GM12865 (cell line): ENCODE results near the gene SARS1.

ENCODE experiments used
- DNase-seq: peaks from one replicate; pipeline ENCODE4 v3.0.0; 2010; ENCODE audit warnings: low read depth
- H3K4me3 ChIP-seq: 2 replicates; pipeline ENCODE4 v1.5.1; 2011; ENCODE audit warnings: mild to moderate bottlenecking, low read depth, low read length, control low read depth
- CTCF ChIP-seq: IDR thresholded peaks from 2 replicates; pipeline ENCODE4 v1.5.1; 2011; ENCODE audit warnings: low read length, control low read depth, low read depth, inconsistent platforms; ENCODE audit not compliant: insufficient read depth; ENCODE audit errors: missing control alignments

SARS1 gene

GRCh38 chr1:109259674-109260557 is 46.2 kb downstream of the SARS1 start:
- no peak overlapping the region for H3K4me3 ChIP-seq
- DNase-seq = no peak

GRCh38 chr1:109261006-109261405 is 47.3 kb downstream of the SARS1 start:
- DNase-seq = no peak
- no peak for TF ChIP-seq CTCF
- no peak overlapping the region for H3K4me3 ChIP-seq

More at GRCh38 chr1:109259674-109260557, 46.2 kb downstream of the SARS1 start:
- no peak for TF ChIP-seq CTCF

- no peak for DNase-seq
- TF ChIP-seq CTCF = no peak
- no peak overlapping the region for H3K4me3 ChIP-seq
Observed at GRCh38 chr1:109261578-109261977, 47.9 kb downstream of the SARS1 start.

- DNase-seq = no peak
- TF ChIP-seq CTCF = no peak
- no peak overlapping the region for H3K4me3 ChIP-seq
Observed at GRCh38 chr1:109262231-109263055, 48.7 kb downstream of the SARS1 start.

- TF ChIP-seq CTCF = no peak
- H3K4me3 ChIP-seq = no peak overlapping the region
- DNase-seq = no peak
Observed at GRCh38 chr1:109263234-109263596, 49.5 kb downstream of the SARS1 start.

GRCh38 chr1:109263597-109264378 is 50.1 kb downstream of the SARS1 start:
- peak; percentile 100 for TF ChIP-seq CTCF
- peak; percentile 82 for DNase-seq
- no peak overlapping the region for H3K4me3 ChIP-seq
